ENCODE data around the gene DUSP12.

GRCh38 chr1:161737625-161738024 lies 12.0 kb upstream of the DUSP12 start:
- TF ChIP-seq SMC3 (IDR thresholded peaks at IDR 0.05) (no peak), CTCF (IDR thresholded peaks at IDR 0.05) (no peak), EP300 (IDR thresholded peaks at IDR 0.05) (no peak), BCL3 (IDR thresholded peaks at IDR 0.05) (no peak), POLR2A (IDR thresholded peaks at IDR 0.05; ENCODE audit: low read length) (no peak), NR3C1 (IDR thresholded peaks at IDR 0.05) (no peak), ELK1 (IDR thresholded peaks at IDR 0.05; ENCODE audit: low read depth, low read length) (no peak)
